Subcutaneous abdominal adipose tissue (tissue), 5 donors: ENCODE measurements around the gene TNIK.

Experiments
- H3K27ac ChIP-seq: one replicate; pipeline ENCODE4 v1.7.0; 2013; ENCODE audit warnings: low read depth, mild to moderate bottlenecking, inconsistent platforms, low read length, moderate library complexity
- H3K27me3 ChIP-seq, 5 donors: one replicate each; pipeline ENCODE4 v1.7.0; 2013; ENCODE audit warnings: low read length in 5 of 5, inconsistent platforms in 1 of 5; ENCODE audit not compliant: control insufficient read depth in 5 of 5, insufficient read depth in 4 of 5
- H3K36me3 ChIP-seq, 5 donors: one replicate each; pipeline ENCODE4 v1.7.0; 2013; ENCODE audit warnings: low read length in 5 of 5; ENCODE audit not compliant: control insufficient read depth in 5 of 5, insufficient read depth in 5 of 5
- H3K4me1 ChIP-seq, 5 donors: one replicate each; pipeline ENCODE4 v1.7.0; 2013; ENCODE audit warnings: low read length in 5 of 5, mild to moderate bottlenecking in 3 of 5, moderate library complexity in 1 of 5; ENCODE audit not compliant: control insufficient read depth in 5 of 5, insufficient read depth in 5 of 5
- H3K4me3 ChIP-seq, 5 donors: one replicate each; pipeline ENCODE4 v1.7.0; 2013; ENCODE audit warnings: low read length in 5 of 5, low read depth in 1 of 5
- H3K9ac ChIP-seq, 5 donors: one replicate each; pipeline ENCODE4 v1.7.0; 2013; ENCODE audit warnings: low read length in 5 of 5, mild to moderate bottlenecking in 4 of 5, moderate library complexity in 3 of 5
- H3K9me3 ChIP-seq, 5 donors: one replicate each; pipeline ENCODE4 v1.7.0; 2013; ENCODE audit warnings: low read length in 5 of 5; ENCODE audit not compliant: control insufficient read depth in 5 of 5
- donor health status: healthy.
- donor health status: healthy.
- donor health status: healthy.
- donor health status: healthy.
- donor health status: healthy.

The TNIK gene

GRCh38 chr3:171274222-171274621 is 186.0 kb downstream of the TNIK start:
- H3K27ac ChIP-seq, result no peak overlapping the region
- H3K9ac ChIP-seq, result no peak overlapping the region
- peaks cover 0 to 3% (median 0%) of the 10 kb centered on the region in 5 donors for H3K9me3 ChIP-seq
- no peaks in the 10 kb centered on the region for H3K36me3 ChIP-seq
- H3K4me3 ChIP-seq, result no peak overlapping the region
- no peaks in the 10 kb centered on the region for H3K4me1 ChIP-seq
- no peaks in the 10 kb centered on the region for H3K27me3 ChIP-seq

- Histone ChIP-seq H3K27ac (no peak overlapping the region), H3K9ac (no peak overlapping the region), H3K27me3 (no peaks in the 10 kb centered on the region), H3K4me3 (no peak overlapping the region), H3K9me3 (peaks cover 0 to 3% (median 0%) of the 10 kb centered on the region in 5 donors), H3K36me3 (no peaks in the 10 kb centered on the region), H3K4me1 (peaks cover 0 to 5% (median 0%) of the 10 kb centered on the region in 5 donors)
Measured at GRCh38 chr3:171270541-171270940, 189.7 kb downstream of the TNIK start.

- Histone ChIP-seq H3K9ac (no peak overlapping the region), H3K27ac (no peak overlapping the region), H3K4me3 (no peak overlapping the region)
Measured at GRCh38 chr3:171269542-171269941, 190.7 kb downstream of the TNIK start.

GRCh38 chr3:171268677-171269076 is 191.5 kb downstream of the TNIK start:
- Histone ChIP-seq H3K36me3 (no peaks in the 10 kb centered on the region), H3K9ac (no peak overlapping the region), H3K4me1 (peaks cover 0 to 5% (median 0%) of the 10 kb centered on the region in 5 donors), H3K27ac (no peak overlapping the region), H3K4me3 (no peak overlapping the region), H3K9me3 (peaks cover 0 to 3% (median 0%) of the 10 kb centered on the region in 5 donors), H3K27me3 (no peaks in the 10 kb centered on the region)

More at GRCh38 chr3:171269542-171269941, 190.7 kb downstream of the TNIK start:
- H3K27me3 ChIP-seq, result no peaks in the 10 kb centered on the region
- H3K4me1 ChIP-seq, result peaks cover 0 to 5% (median 0%) of the 10 kb centered on the region in 5 donors
- no peaks in the 10 kb centered on the region for H3K36me3 ChIP-seq
- peaks cover 0 to 3% (median 0%) of the 10 kb centered on the region in 5 donors for H3K9me3 ChIP-seq

GRCh38 chr3:171267104-171267503 is 193.1 kb downstream of the TNIK start:
- Histone ChIP-seq H3K4me3 (no peak overlapping the region), H3K9me3 (peaks cover 0 to 2% (median 0%) of the 10 kb centered on the region in 5 donors), H3K4me1 (peaks cover 0 to 5% (median 0%) of the 10 kb centered on the region in 5 donors), H3K27me3 (no peaks in the 10 kb centered on the region), H3K36me3 (no peaks in the 10 kb centered on the region), H3K27ac (no peak overlapping the region), H3K9ac (no peak overlapping the region)

GRCh38 chr3:171266740-171267073 is 193.5 kb downstream of the TNIK start:
- Histone ChIP-seq H3K4me3 (no peak overlapping the region), H3K9me3 (no peaks in the 10 kb centered on the region), H3K36me3 (no peaks in the 10 kb centered on the region), H3K4me1 (peaks cover 0 to 5% (median 0%) of the 10 kb centered on the region in 5 donors), H3K27me3 (no peaks in the 10 kb centered on the region), H3K27ac (no peak overlapping the region), H3K9ac (no peak overlapping the region)

GRCh38 chr3:171266034-171266739 is 194.0 kb downstream of the TNIK start:
- no peaks in the 10 kb centered on the region for H3K36me3 ChIP-seq
- H3K9ac ChIP-seq, result no peak overlapping the region
- no peak overlapping the region for H3K27ac ChIP-seq
- no peaks in the 10 kb centered on the region for H3K9me3 ChIP-seq
- H3K4me1 ChIP-seq, result peaks cover 0 to 5% (median 0%) of the 10 kb centered on the region in 5 donors
- no peaks in the 10 kb centered on the region for H3K27me3 ChIP-seq
- no peak overlapping the region for H3K4me3 ChIP-seq

- no peaks in the 10 kb centered on the region for H3K36me3 ChIP-seq
- no peaks in the 10 kb centered on the region for H3K9me3 ChIP-seq
- peaks cover 0 to 5% (median 0%) of the 10 kb centered on the region in 5 donors for H3K4me1 ChIP-seq
- no peak overlapping the region for H3K9ac ChIP-seq
- no peak overlapping the region for H3K27ac ChIP-seq
- no peaks in the 10 kb centered on the region for H3K27me3 ChIP-seq
- no peak overlapping the region for H3K4me3 ChIP-seq
Measured at GRCh38 chr3:171264758-171265157, 195.4 kb downstream of the TNIK start.

- peaks cover 0 to 5% (median 0%) of the 10 kb centered on the region in 5 donors for H3K4me1 ChIP-seq
Measured at GRCh38 chr3:171262431-171262830, 197.8 kb downstream of the TNIK start.

GRCh38 chr3:171261487-171261886 is 198.7 kb downstream of the TNIK start:
- Histone ChIP-seq H3K9me3 (no peaks in the 10 kb centered on the region), H3K4me1 (peaks cover 0 to 3% (median 0%) of the 10 kb centered on the region in 5 donors), H3K36me3 (no peaks in the 10 kb centered on the region), H3K27ac (no peak overlapping the region), H3K27me3 (no peaks in the 10 kb centered on the region), H3K4me3 (no peak overlapping the region), H3K9ac (no peak overlapping the region)

More at GRCh38 chr3:171262431-171262830, 197.8 kb downstream of the TNIK start:
- H3K36me3 ChIP-seq, result no peaks in the 10 kb centered on the region
- H3K4me3 ChIP-seq, result no peak overlapping the region
- H3K9me3 ChIP-seq, result no peaks in the 10 kb centered on the region
- H3K27me3 ChIP-seq, result no peaks in the 10 kb centered on the region
- no peak overlapping the region for H3K9ac ChIP-seq
- H3K27ac ChIP-seq, result no peak overlapping the region
